Lower lobe of right lung (tissue), 2 donors: ENCODE data around the gene CADM1. TPM values are rescaled to one million over a fixed set of nuclear protein-coding genes. Genes with fewer than 3 reads are reported as not detected.
A peak's percentile ranks its signal among the peaks of the same experiment; 100 is the strongest.

Source experiments
- ATAC-seq, 2 donors: fragments of 200-7000 bp; cut with Tn5 transposase; one replicate each; pipeline ENCODE4 v1.9.1; 2020 to 2022; ENCODE audit warnings: mild to moderate bottlenecking in 2 of 2, moderate library complexity in 2 of 2
- DNase-seq: peaks from one replicate; pipeline ENCODE4 v3.0.0-alpha.2; 2020
- H3K27ac ChIP-seq: fragments of 200-600 bp; one replicate; pipeline ENCODE4 v1.8.0; 2022
- H3K27me3 ChIP-seq: fragments of 200-600 bp; one replicate; pipeline ENCODE4 v1.8.0; 2022; ENCODE audit warnings: low read depth
- H3K36me3 ChIP-seq: fragments of 200-600 bp; one replicate; pipeline ENCODE4 v1.8.0; 2022; ENCODE audit warnings: mild to moderate bottlenecking
- H3K4me1 ChIP-seq: fragments of 200-600 bp; one replicate; pipeline ENCODE4 v1.8.0; 2022
- H3K4me3 ChIP-seq: fragments of 200-600 bp; one replicate; pipeline ENCODE4 v1.8.0; 2022; ENCODE audit warnings: mild to moderate bottlenecking
- H3K9me3 ChIP-seq: fragments of 200-600 bp; one replicate; pipeline ENCODE4 v1.8.0; 2022
- intact Hi-C: fragments of 100-400 bp; cut with DNase I; formaldehyde crosslinking; loops from one replicate; pipeline ENCODE4 v1.11.0; 2022
- total RNA-seq: library from RNA; stranded (reverse); fragmentation: NEBNext Ultra II Directional; extraction: Animal tissue kit (Norgen Biotek cat#: 25700); gene quantifications from one replicate; pipeline ENCODE4 v1.2.1, GENCODE V29; 2021
- TF ChIP-seq, protein P1 (sequence below): fragments of 200-600 bp; IDR thresholded peaks from one replicate; pipeline ENCODE4 v1.8.0; 2022; ENCODE audit warnings: antibody characterized with exemption, mild to moderate bottlenecking
- donor health status: DM: no; HTN: yes; CAD: no; lungs with severe emphysema.

Gene CADM1
- total RNA-seq, 1 donor from 2014 or later: 149 TPM

DNA sequence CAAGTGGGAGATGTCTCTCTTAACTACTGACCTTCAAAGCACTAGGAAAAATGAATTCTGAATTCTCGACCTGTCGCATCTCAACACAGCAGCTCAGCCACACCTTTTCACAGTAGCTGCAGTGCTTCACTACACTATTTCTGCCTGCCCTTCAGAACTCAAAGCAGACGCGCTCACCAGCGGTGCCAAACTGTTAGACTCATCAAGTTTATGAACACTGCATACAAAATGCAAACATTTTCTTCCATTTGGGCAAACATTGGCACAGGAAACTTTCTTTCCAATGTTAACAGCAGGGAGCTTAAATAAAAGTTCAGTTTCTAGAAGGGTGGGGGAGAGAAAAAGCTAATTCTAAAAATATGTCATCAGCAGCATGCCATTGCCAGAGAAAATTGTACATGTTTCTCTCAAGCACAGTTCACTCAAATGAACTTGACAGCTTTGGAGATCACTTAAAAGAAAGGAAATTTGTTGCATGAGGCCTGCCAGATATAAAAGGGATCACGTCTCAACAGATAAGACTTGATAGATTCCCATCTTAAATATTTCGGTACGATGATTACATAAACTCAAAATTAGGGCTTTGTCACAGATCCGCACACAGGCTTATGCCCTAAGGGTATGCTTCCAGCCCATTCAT is 82.7 kb downstream of the CADM1 start:
- H3K4me1 ChIP-seq: peaks cover 6% of the 10 kb centered on the region
- no peak overlapping the region for H3K4me3 ChIP-seq
- TF ChIP-seq, protein P1, sequence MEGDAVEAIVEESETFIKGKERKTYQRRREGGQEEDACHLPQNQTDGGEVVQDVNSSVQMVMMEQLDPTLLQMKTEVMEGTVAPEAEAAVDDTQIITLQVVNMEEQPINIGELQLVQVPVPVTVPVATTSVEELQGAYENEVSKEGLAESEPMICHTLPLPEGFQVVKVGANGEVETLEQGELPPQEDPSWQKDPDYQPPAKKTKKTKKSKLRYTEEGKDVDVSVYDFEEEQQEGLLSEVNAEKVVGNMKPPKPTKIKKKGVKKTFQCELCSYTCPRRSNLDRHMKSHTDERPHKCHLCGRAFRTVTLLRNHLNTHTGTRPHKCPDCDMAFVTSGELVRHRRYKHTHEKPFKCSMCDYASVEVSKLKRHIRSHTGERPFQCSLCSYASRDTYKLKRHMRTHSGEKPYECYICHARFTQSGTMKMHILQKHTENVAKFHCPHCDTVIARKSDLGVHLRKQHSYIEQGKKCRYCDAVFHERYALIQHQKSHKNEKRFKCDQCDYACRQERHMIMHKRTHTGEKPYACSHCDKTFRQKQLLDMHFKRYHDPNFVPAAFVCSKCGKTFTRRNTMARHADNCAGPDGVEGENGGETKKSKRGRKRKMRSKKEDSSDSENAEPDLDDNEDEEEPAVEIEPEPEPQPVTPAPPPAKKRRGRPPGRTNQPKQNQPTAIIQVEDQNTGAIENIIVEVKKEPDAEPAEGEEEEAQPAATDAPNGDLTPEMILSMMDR: no peak
- H3K9me3 ChIP-seq: no peaks in the 10 kb centered on the region
- H3K36me3 ChIP-seq: no peaks in the 10 kb centered on the region
- ATAC-seq (peak in 1 of 2 donors; percentile 59), DNase-seq (no peak)
- no peaks in the 10 kb centered on the region for H3K27me3 ChIP-seq
- H3K27ac ChIP-seq: no peak overlapping the region
- intact Hi-C loops: no loop called here

DNA sequence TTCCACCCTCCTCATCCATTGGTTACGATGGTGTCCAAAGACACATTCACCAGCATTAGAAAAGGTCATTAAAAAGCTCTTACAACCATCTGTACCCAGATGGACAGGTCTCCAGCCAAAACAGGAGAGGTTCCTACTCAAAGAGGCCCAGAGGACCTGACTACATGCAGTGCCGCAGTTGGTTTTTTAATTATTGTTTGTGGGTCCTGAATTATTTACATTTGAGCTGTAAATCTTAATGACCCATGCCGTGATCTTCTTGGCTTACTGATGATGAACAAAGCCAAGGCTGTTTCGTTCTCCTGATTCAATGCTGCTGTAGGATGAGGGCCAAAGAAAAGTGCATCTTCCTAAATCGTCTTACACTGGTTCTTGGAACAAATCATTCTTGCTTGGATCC is 83.7 kb downstream of the CADM1 start:
- no peaks in the 10 kb centered on the region for H3K9me3 ChIP-seq
- no peak overlapping the region for H3K4me3 ChIP-seq
- TF ChIP-seq, protein P1: no peak
- DNase-seq (no peak), ATAC-seq (no peak)
- intact Hi-C loops: no loop called here
- no peaks in the 10 kb centered on the region for H3K36me3 ChIP-seq
- no peak overlapping the region for H3K27ac ChIP-seq
- peaks cover 6% of the 10 kb centered on the region for H3K4me1 ChIP-seq
- H3K27me3 ChIP-seq: no peaks in the 10 kb centered on the region

DNA sequence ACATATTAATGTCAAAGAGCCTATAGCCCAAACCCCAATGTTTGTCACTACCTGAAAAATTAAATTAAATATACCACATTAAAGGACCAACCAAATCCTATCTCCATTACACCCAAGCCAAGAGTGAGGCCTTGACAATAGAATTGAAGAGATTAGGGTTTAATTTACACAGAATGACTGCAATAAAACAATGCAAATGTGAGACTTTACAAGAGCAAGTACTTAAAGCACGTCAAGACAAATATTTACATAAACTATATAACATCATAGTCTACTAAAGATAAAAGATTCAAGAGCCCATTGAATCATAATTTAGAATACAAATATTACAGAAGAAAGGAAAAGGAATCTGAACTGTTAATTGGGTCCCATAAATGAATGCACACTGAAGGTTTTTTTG is 85.6 kb downstream of the CADM1 start:
- Histone ChIP-seq H3K27me3 (no peaks in the 10 kb centered on the region), H3K36me3 (no peaks in the 10 kb centered on the region), H3K27ac (no peak overlapping the region), H3K4me3 (no peak overlapping the region), H3K4me1 (peaks cover 6% of the 10 kb centered on the region), H3K9me3 (no peaks in the 10 kb centered on the region)
- TF ChIP-seq, protein P1: no peak
- DNase-seq (no peak), ATAC-seq (no peak)
- intact Hi-C loops: no loop called here

DNA sequence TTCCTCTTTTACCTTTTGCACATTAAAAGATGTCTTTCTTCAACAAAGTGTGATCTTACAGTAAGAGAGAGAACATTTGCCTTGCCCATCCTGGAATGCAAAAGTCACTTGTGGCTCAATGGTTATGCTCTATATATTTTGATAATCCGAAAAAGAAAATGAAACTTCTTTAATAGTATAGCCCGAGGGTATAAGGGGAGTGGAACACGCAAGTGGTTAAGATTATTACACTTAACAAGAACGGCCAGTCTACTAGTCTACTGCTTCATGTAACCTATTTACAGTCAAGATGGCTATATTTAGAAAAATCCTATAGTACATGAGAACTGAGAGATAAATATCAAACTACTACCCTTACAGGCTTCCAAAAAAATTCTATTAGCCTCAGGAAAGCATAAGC is 86.1 kb downstream of the CADM1 start:
- Histone ChIP-seq H3K27ac (no peak overlapping the region), H3K4me1 (peaks cover 6% of the 10 kb centered on the region), H3K36me3 (no peaks in the 10 kb centered on the region), H3K4me3 (no peak overlapping the region), H3K27me3 (no peaks in the 10 kb centered on the region), H3K9me3 (no peaks in the 10 kb centered on the region)
- intact Hi-C loops: no loop called here
- no peak for DNase-seq
- ATAC-seq: no peak
- TF ChIP-seq, protein P1: no peak

DNA sequence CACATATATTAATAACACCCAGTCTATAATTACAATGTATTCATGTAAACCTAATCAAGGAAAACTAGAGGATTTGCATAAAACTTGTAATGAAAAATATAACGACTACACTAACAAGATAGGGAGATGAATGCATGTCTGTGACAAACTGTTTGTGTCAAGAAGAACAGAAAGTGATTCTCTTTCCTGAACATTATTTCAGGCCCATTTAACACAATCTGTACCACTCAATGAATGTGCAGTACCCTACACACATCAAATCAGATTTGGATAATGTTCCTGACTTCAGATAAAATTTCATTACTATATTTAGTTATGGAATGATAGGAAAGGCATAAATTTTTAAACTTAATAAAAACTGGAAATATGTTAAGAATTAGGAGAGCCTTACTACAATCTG is 93.1 kb downstream of the CADM1 start:
- Histone ChIP-seq H3K9me3 (no peaks in the 10 kb centered on the region), H3K36me3 (no peaks in the 10 kb centered on the region), H3K27me3 (no peaks in the 10 kb centered on the region), H3K4me3 (no peak overlapping the region), H3K27ac (no peak overlapping the region), H3K4me1 (peaks cover 11% of the 10 kb centered on the region)
- intact Hi-C loops: no loop called here
- TF ChIP-seq, protein P1: no peak
- ATAC-seq: no peak
- DNase-seq: no peak
